Naive thymus-derived CD4-positive, alpha-beta T cell (primary cell): ENCODE results near the gene CD160. TPM values are rescaled to one million over a fixed set of nuclear protein-coding genes. Genes with fewer than 3 reads are reported as not detected.

Source experiments
- ATAC-seq: fragments of 150-1000 bp; cut with Tn5 transposase; 2 replicates; pipeline ENCODE4 v1.10.0; 2021; ENCODE audit warnings: mild to moderate bottlenecking, moderate library complexity
- CTCF ChIA-PET: fragments of 350-600 bp; sonication (Branson Sonifier 250); formaldehyde crosslinking; loops from one replicate; lab custom pipeline; 2021; ENCODE audit warnings: antibody characterized with exemption; lab: Charles Lee
- POLR2A ChIA-PET: fragments of 350-600 bp; sonication (Branson Sonifier 250); formaldehyde crosslinking; loops from one replicate; lab custom pipeline; 2021; ENCODE audit warnings: antibody characterized with exemption, inconsistent platforms; lab: Charles Lee
- DNase-seq, 9 donors: peaks; one replicate each; pipeline versions ENCODE4 v3.0.0 to v3.0.0-alpha.2; 2020 to 2022; ENCODE audit warnings: mixed read lengths in 1 of 9
- H3K27ac ChIP-seq: one replicate; pipeline ENCODE4 v1.7.0; 2013; ENCODE audit warnings: mild to moderate bottlenecking, low read depth, low read length, moderate library complexity
- H3K27me3 ChIP-seq, 2 donors: one replicate each; pipeline ENCODE4 v1.7.0; 2013; ENCODE audit warnings: low read length in 2 of 2, mild to moderate bottlenecking in 2 of 2, moderate library complexity in 2 of 2; ENCODE audit not compliant: control insufficient read depth in 2 of 2, insufficient read depth in 2 of 2
- H3K36me3 ChIP-seq, 3 experiments: 1 replicate in 2 of 3; 2 replicates in 1 of 3; pipeline ENCODE4 v1.7.0; 2013; ENCODE audit warnings: low read length in 3 of 3, mild to moderate bottlenecking in 3 of 3, moderate library complexity in 1 of 3; ENCODE audit not compliant: insufficient read depth in 3 of 3, control insufficient read depth in 2 of 3
- H3K4me1 ChIP-seq, 2 donors: one replicate each; pipeline ENCODE4 v1.7.0; 2013; ENCODE audit warnings: low read length in 2 of 2, mild to moderate bottlenecking in 2 of 2, moderate library complexity in 1 of 2; ENCODE audit not compliant: control insufficient read depth in 2 of 2, insufficient read depth in 2 of 2
- H3K4me3 ChIP-seq: 2 replicates; pipeline ENCODE4 v1.7.0; 2013; ENCODE audit warnings: mild to moderate bottlenecking, low read length
- H3K9me3 ChIP-seq, 3 experiments: 1 replicate in 2 of 3; 2 replicates in 1 of 3; pipeline ENCODE4 v1.7.0; 2013; ENCODE audit warnings: low read length in 3 of 3; ENCODE audit not compliant: control insufficient read depth in 2 of 3
- H3K27ac Mint-ChIP-seq, 9 donors: one replicate each; pipeline ENCODE4 v1.8.0; 2020 to 2022; ENCODE audit warnings: mixed read lengths in 9 of 9, mild to moderate bottlenecking in 8 of 9, moderate library complexity in 5 of 9, inconsistent platforms in 2 of 9
- H3K27me3 Mint-ChIP-seq, 5 donors: one replicate each; pipeline ENCODE4 v1.8.0; 2021 to 2022; ENCODE audit warnings: mixed read lengths in 5 of 5, mild to moderate bottlenecking in 1 of 5
- H3K36me3 Mint-ChIP-seq, 5 donors: one replicate each; pipeline ENCODE4 v1.8.0; 2020 to 2022; ENCODE audit warnings: mixed read lengths in 5 of 5, mild to moderate bottlenecking in 3 of 5, inconsistent platforms in 1 of 5
- H3K4me1 Mint-ChIP-seq, 7 donors: one replicate each; pipeline ENCODE4 v1.8.0; 2020 to 2022; ENCODE audit warnings: mixed read lengths in 7 of 7, mild to moderate bottlenecking in 3 of 7, inconsistent platforms in 1 of 7
- H3K4me3 Mint-ChIP-seq, 10 donors: one replicate each; pipeline ENCODE4 v1.8.0; 2020 to 2022; ENCODE audit warnings: mild to moderate bottlenecking in 10 of 10, mixed read lengths in 10 of 10, moderate library complexity in 6 of 10, inconsistent platforms in 2 of 10
- H3K9me3 Mint-ChIP-seq, 11 donors: one replicate each; pipeline ENCODE4 v1.8.0; 2020 to 2022; ENCODE audit warnings: mixed read lengths in 11 of 11, mild to moderate bottlenecking in 4 of 11, inconsistent platforms in 1 of 11, moderate library complexity in 1 of 11
- intact Hi-C, 2 donors: fragments of 100-400 bp; cut with micrococcal nuclease; formaldehyde crosslinking; loops; one replicate each; pipeline ENCODE4 v1.15.1; 2023
- polyA plus RNA-seq, 2 donors: library from polyadenylated mRNA; unstranded; fragments of 300-500 nt; fragmentation: Illumina TruSeq; gene quantifications; one replicate each; pipeline ENCODE4 v1.2.3, GENCODE V29; 2021
- total RNA-seq, 6 experiments: library from RNA in 5 of 6; stranded (reverse) in 5 of 6; gene quantifications; 1 replicate in 5 of 6; 2 replicates in 1 of 6; pipeline ENCODE4 v1.2.3 and lab custom pipeline; 2021 to 2026

CD160 gene
- total and polyA plus RNA-seq, 7 experiments from 2014 or later = 0.15 to 12.0 (median 0.34) TPM; not detected in 2

DNA sequence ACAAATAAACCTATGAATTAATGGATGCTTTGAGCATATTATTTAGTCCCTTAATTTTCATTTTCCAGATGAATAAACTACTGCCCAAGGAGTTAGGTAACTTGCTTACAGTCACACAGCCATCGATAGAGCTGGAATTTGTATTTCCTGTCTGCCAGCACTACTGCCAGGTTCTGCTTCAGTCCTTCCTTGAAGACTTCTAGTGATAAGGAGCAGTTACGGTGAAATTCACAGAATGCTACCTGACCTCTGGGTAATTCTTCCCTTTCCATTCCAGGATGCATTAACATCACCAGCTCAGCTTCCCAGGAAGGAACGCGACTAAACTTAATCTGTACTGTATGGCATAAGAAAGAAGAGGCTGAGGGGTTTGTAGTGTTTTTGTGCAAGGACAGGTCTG is 11.2 kb downstream of the CD160 start:
- CTCF ChIA-PET = no interaction called here
- no peaks in the 10 kb centered on the region for H3K4me1 ChIP-seq

DNA sequence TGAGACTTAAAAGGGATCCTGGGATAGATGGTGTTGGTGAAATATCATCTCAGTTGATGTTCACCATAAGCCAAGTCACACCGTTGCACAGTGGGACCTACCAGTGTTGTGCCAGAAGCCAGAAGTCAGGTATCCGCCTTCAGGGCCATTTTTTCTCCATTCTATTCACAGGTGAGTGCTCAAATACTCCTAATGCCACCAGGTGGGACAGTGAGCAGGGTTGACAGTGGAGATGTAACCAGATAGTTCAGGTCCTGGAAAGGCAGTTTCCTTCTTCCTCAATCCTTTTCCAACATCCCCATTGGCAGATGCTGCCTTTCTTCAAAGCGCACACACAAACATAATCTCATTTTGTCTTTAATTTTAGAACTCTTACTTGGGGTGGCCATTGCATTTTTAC is 11.6 kb downstream of the CD160 start:
- Histone ChIP-seq H3K9me3 (no peaks in the 10 kb centered on the region), H3K36me3 (no peaks in the 10 kb centered on the region), H3K4me3 (no peak overlapping the region), H3K4me1 (no peaks in the 10 kb centered on the region), H3K27me3 (no peaks in the 10 kb centered on the region), H3K27ac (no peak overlapping the region)
- intact Hi-C loops = no loop called here
- H3K27ac Mint-ChIP-seq = no peak overlapping the region
- H3K36me3 Mint-ChIP-seq = no peaks in the 10 kb centered on the region
- H3K9me3 Mint-ChIP-seq = no peaks in the 10 kb centered on the region
- ChIA-PET POLR2A (no interaction called here), CTCF (no interaction called here)
- ATAC-seq = no peak
- peaks cover 0 to 6% (median 0%) of the 10 kb centered on the region in 7 donors for H3K4me1 Mint-ChIP-seq
- peaks cover 0 to 3% (median 0%) of the 10 kb centered on the region in 5 donors for H3K27me3 Mint-ChIP-seq
- DNase-seq = no peak
- no peak overlapping the region for H3K4me3 Mint-ChIP-seq

More for the DNA sequence above, 11.2 kb downstream of the CD160 start:
- no peaks in the 10 kb centered on the region for H3K9me3 Mint-ChIP-seq
- no peak overlapping the region for H3K27ac ChIP-seq
- H3K36me3 Mint-ChIP-seq = no peaks in the 10 kb centered on the region
- POLR2A ChIA-PET = no interaction called here
- no peak overlapping the region for H3K27ac Mint-ChIP-seq
- peaks cover 0 to 3% (median 0%) of the 10 kb centered on the region in 5 donors for H3K27me3 Mint-ChIP-seq
- intact Hi-C loops = no loop called here
- H3K9me3 ChIP-seq = no peaks in the 10 kb centered on the region
- no peak overlapping the region for H3K4me3 ChIP-seq
- DNase-seq = no peak
- H3K4me3 Mint-ChIP-seq = no peak overlapping the region
- peaks cover 0 to 6% (median 0%) of the 10 kb centered on the region in 7 donors for H3K4me1 Mint-ChIP-seq
- H3K36me3 ChIP-seq = no peaks in the 10 kb centered on the region
- no peak for ATAC-seq
- no peaks in the 10 kb centered on the region for H3K27me3 ChIP-seq

DNA sequence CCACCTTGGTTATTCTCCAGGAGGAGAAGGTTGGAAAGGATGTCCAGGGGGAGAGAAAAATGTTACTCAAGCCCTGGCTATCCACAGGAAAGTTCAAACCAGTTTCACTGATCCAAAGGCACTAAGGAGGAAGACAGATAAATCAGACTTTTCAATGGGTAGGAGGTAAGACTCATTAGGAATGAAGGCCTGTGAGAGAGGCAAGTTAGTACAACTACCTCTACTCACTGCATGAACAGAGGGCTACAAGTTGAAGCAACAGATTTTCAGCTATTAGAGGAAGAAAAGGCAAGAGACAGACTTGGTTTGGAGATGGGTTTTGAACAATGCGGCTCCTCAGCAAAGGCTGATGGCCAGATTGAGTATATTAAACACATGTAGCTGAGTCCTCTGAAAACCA is 16.9 kb downstream of the CD160 start:
- DNase-seq (no peak), ATAC-seq (no peak)
- H3K9me3 ChIP-seq = no peaks in the 10 kb centered on the region
- no peak overlapping the region for H3K27ac ChIP-seq
- Mint-ChIP-seq H3K9me3 (no peaks in the 10 kb centered on the region), H3K36me3 (peaks cover 0 to 4% (median 3%) of the 10 kb centered on the region in 5 donors), H3K27me3 (no peaks in the 10 kb centered on the region), H3K4me3 (no peak overlapping the region), H3K4me1 (peaks cover 0 to 6% (median 0%) of the 10 kb centered on the region in 7 donors), H3K27ac (no peak overlapping the region)
- peaks cover 0 to under 1% (median 0%) of the 10 kb centered on the region in 3 experiments for H3K36me3 ChIP-seq
- H3K4me1 ChIP-seq = no peaks in the 10 kb centered on the region
- intact Hi-C loops = no loop called here
- ChIA-PET CTCF (no interaction called here), POLR2A (no interaction called here)
- no peaks in the 10 kb centered on the region for H3K27me3 ChIP-seq
- no peak overlapping the region for H3K4me3 ChIP-seq

- H3K4me3 ChIP-seq = no peak overlapping the region
- DNase-seq = no peak
- H3K36me3 ChIP-seq = peaks cover 6 to 28% (median 7%) of the 10 kb centered on the region in 3 experiments
- Mint-ChIP-seq H3K27ac (no peak overlapping the region), H3K27me3 (no peaks in the 10 kb centered on the region), H3K9me3 (no peaks in the 10 kb centered on the region), H3K36me3 (peaks cover 15 to 38% (median 30%) of the 10 kb centered on the region in 5 donors), H3K4me1 (no peaks in the 10 kb centered on the region), H3K4me3 (no peak overlapping the region)
- ATAC-seq = no peak
- H3K4me1 ChIP-seq = no peaks in the 10 kb centered on the region
- H3K9me3 ChIP-seq = no peaks in the 10 kb centered on the region
- ChIA-PET CTCF (no interaction called here), POLR2A (no interaction called here)
- H3K27ac ChIP-seq = no peak overlapping the region
- intact Hi-C loops = no loop called here
- no peaks in the 10 kb centered on the region for H3K27me3 ChIP-seq
These were observed 21.0 kb downstream of the CD160 start for GRCh38 chr1:145740269-145740668.

GRCh38 chr1:145747398-145748247 is 28.3 kb downstream of the CD160 start:
- no peak overlapping the region for H3K27ac ChIP-seq
- Mint-ChIP-seq H3K36me3 (peaks cover 33 to 71% (median 48%) of the 10 kb centered on the region in 5 donors), H3K9me3 (no peaks in the 10 kb centered on the region), H3K4me3 (no peak overlapping the region), H3K4me1 (peaks cover 0 to 4% (median 0%) of the 10 kb centered on the region in 7 donors), H3K27me3 (no peaks in the 10 kb centered on the region), H3K27ac (peak overlapping the region in 1 of 9 donors; percentile 46)
- peaks cover 12 to 66% (median 14%) of the 10 kb centered on the region in 3 experiments for H3K36me3 ChIP-seq
- no peaks in the 10 kb centered on the region for H3K27me3 ChIP-seq
- POLR2A ChIA-PET = interaction anchor here (0.6 kb wide), 1 partner anchor 8 kb away, joined by 5 read pairs; no protein-coding TSS in a partner anchor
- no peak overlapping the region for H3K4me3 ChIP-seq
- intact Hi-C loops = no loop called here
- no peaks in the 10 kb centered on the region for H3K4me1 ChIP-seq
- ATAC-seq (no peak), DNase-seq (no peak)
- no peaks in the 10 kb centered on the region for H3K9me3 ChIP-seq
- CTCF ChIA-PET = no interaction called here

DNA sequence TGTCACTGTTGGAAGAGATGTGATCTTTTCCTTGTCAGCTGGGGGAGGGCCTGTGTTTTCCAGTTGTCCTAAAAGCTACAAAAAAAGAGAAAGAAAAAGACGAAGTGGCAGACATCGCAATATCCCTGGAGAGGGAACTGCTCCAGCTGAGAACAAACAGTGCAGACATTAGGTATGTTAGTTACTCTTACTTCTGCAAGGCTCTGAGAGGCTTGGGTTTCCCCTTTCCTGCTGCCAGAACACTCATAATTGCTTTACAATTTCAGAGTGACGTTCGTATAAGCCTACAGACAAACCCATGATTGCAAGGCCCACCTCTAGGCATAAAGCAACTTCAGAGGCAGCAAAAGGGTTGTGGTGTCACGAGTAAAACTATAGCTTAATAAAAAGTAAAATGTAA is 31.1 kb downstream of the CD160 start:
- CTCF ChIA-PET = no interaction called here
- Histone ChIP-seq H3K27ac (no peak overlapping the region), H3K27me3 (no peaks in the 10 kb centered on the region), H3K4me3 (no peak overlapping the region), H3K9me3 (no peaks in the 10 kb centered on the region), H3K36me3 (peaks cover 7 to 49% (median 7%) of the 10 kb centered on the region in 3 experiments), H3K4me1 (no peaks in the 10 kb centered on the region)
- Mint-ChIP-seq H3K36me3 (peaks cover 16 to 51% (median 31%) of the 10 kb centered on the region in 5 donors), H3K27me3 (no peaks in the 10 kb centered on the region), H3K4me1 (peaks cover 0 to 6% (median 0%) of the 10 kb centered on the region in 7 donors), H3K4me3 (no peak overlapping the region), H3K27ac (no peak overlapping the region), H3K9me3 (no peaks in the 10 kb centered on the region)
- ATAC-seq (no peak), DNase-seq (no peak)
- POLR2A ChIA-PET = no interaction called here
- intact Hi-C loops = no loop called here
